Kidney epithelial cell (primary cell): ENCODE data around the gene VPS13A. TPM values are rescaled to one million over a fixed set of nuclear protein-coding genes. Genes with fewer than 3 reads are reported as not detected.

ENCODE experiments used
- DNase-seq: peaks from one replicate; pipeline ENCODE4 v3.0.0-alpha.2; 2010; ENCODE audit warnings: low read depth
- H3K27me3 ChIP-seq: 2 replicates; pipeline ENCODE4 v1.6.0; 2011; ENCODE audit warnings: low read length; ENCODE audit not compliant: control insufficient read depth, insufficient read depth
- H3K36me3 ChIP-seq: 2 replicates; pipeline ENCODE4 v1.5.1; 2011; ENCODE audit warnings: low read length; ENCODE audit not compliant: control insufficient read depth, insufficient read depth
- H3K4me3 ChIP-seq: 2 replicates; pipeline ENCODE4 v1.5.1; 2011; ENCODE audit warnings: low read depth, mild to moderate bottlenecking, control low read depth, low read length
- CTCF ChIP-seq: IDR thresholded peaks from 2 replicates; pipeline ENCODE4 v1.5.1; 2011; ENCODE audit warnings: mild to moderate bottlenecking, moderate library complexity, low read length, control low read depth, inconsistent platforms; ENCODE audit not compliant: insufficient read depth, poor library complexity, severe bottlenecking
- total RNA-seq: library from RNA; depleted of rRNA; stranded (reverse); fragments of >200 nt; gene quantifications from 2 replicates; pipeline ENCODE4 v1.2.3, GENCODE V29; 2015

Gene VPS13A
- total RNA-seq, 1 donor from 2014 or later = 16.3 TPM

GRCh38 chr9:77305622-77306400 is 128.5 kb downstream of the VPS13A start:
- Histone ChIP-seq H3K36me3 (no peaks in the 10 kb centered on the region), H3K4me3 (no peak overlapping the region), H3K27me3 (no peaks in the 10 kb centered on the region)
- no peak for TF ChIP-seq CTCF
- no peak for DNase-seq

DNA sequence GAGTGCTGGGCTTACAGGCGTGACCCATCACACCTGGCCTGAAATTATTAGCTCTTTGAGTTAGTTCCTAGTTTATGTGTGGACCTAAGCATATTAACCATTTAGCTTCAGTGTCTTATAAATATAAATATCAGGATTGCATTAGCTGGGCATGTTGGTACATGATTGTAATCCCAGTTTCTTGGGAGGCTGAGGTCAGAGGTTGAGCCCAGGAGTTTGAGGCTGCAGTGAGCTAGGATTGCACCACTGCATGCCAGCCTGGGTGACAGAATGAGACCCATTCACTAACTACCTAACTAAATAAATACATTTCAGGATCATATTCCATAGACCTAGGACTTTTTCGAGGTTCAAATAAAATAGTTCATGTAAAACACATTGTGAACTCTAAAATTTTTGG is 129.8 kb downstream of the VPS13A start:
- no peak for TF ChIP-seq CTCF
- DNase-seq = no peak

DNA sequence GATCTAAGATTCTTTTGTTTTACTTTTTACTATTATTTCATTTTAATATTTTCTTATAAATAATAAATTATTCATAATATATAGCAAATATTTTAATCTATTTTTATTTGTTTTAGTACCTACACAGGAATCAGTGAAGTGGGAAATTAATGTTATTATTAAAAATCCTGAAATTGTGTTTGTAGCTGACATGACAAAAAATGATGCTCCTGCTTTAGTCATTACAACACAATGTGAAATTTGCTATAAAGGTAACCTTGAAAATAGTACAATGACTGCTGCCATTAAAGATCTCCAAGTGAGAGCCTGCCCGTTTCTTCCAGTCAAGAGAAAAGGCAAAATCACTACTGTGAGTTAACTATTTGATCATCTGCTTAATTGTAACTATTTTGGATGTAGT is 138.7 kb downstream of the VPS13A start:
- Histone ChIP-seq H3K36me3 (no peaks in the 10 kb centered on the region), H3K27me3 (no peaks in the 10 kb centered on the region), H3K4me3 (no peak overlapping the region)
- no peak for DNase-seq
- no peak for TF ChIP-seq CTCF

More for the DNA sequence above, 129.8 kb downstream of the VPS13A start:
- no peak overlapping the region for H3K4me3 ChIP-seq
- no peaks in the 10 kb centered on the region for H3K36me3 ChIP-seq
- no peaks in the 10 kb centered on the region for H3K27me3 ChIP-seq

DNA sequence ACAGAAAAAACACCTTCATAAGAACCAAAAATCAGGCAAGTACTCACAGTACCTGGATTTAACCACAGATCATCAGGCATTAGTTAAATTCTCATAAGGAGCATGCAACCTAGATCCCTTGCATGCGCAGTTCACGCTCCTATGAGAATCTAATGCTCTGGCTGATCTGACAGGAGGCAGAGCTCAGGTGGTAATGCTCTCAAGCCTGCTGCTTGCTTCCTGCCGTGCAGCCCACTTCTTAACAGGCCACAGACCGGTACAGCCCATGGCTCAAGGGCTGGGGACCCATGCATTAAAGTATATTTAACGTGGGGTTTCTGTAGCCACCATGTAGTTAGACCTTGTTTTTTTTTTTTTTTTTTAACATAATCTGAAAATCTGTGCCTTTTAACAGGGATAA is 147.7 kb downstream of the VPS13A start:
- Histone ChIP-seq H3K36me3 (no peaks in the 10 kb centered on the region), H3K4me3 (no peak overlapping the region), H3K27me3 (no peaks in the 10 kb centered on the region)
- DNase-seq = no peak
- TF ChIP-seq CTCF = no peak

- Histone ChIP-seq H3K36me3 (no peaks in the 10 kb centered on the region), H3K27me3 (no peaks in the 10 kb centered on the region), H3K4me3 (no peak overlapping the region)
- DNase-seq = no peak
- TF ChIP-seq CTCF = no peak
Observed at GRCh38 chr9:77328102-77328501, 150.8 kb downstream of the VPS13A start.

DNA sequence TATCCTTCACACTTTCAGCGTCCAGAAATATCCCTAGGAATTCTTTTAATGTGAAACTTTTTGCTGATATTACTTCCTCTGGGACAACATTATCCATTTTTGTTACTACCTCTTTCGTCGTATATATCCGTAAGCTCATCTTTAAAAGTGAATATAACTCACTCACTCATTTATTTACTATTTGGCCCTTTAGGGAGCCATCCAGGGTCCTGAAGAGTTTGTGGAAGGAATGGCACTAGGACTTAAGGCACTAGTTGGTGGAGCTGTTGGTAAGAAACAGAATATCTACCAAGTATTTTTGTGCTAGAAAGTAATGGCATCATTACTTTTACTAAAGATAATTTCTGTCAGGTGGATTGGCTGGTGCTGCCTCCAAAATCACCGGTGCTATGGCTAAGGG is 192.7 kb downstream of the VPS13A start:
- H3K36me3 ChIP-seq = no peaks in the 10 kb centered on the region

More for the DNA sequence above, 192.7 kb downstream of the VPS13A start:
- no peak for TF ChIP-seq CTCF
- no peak for DNase-seq
- Histone ChIP-seq H3K4me3 (no peak overlapping the region), H3K27me3 (no peaks in the 10 kb centered on the region)
